ENCODE data around the gene RIPK3.
"Not testable (repeated sequence)": the region's sequence is repeated elsewhere in the genome, so short reads cannot be mapped to it uniquely, and the experiment has no call there.

Gene RIPK3

GRCh38 chr14:24342889-24343288 is 3.1 kb upstream of the RIPK3 start:
- DNase-seq, result no peak

GRCh38 chr14:24340606-24341005 is 815 bp upstream of the RIPK3 start:
- DNase-seq, result no peak

GRCh38 chr14:24338843-24339242 is 948 bp downstream of the RIPK3 start:
- DNase-seq, result no peak

GRCh38 chr14:24337824-24338175 is 2.0 kb downstream of the RIPK3 start:
- no peak for DNase-seq

GRCh38 chr14:24337144-24337823 is 2.5 kb downstream of the RIPK3 start:
- DNase-seq, result no peak

GRCh38 chr14:24335461-24336171 is 4.2 kb downstream of the RIPK3 start:
- peak; percentile 66 for DNase-seq

- no peak for DNase-seq
Measured at GRCh38 chr14:24334431-24335291, 5.1 kb downstream of the RIPK3 start, which contains the start of gene ADCY4. TSS of gene ADCY4 (minus strand) at chr14:24335071. CDS start at chr14:24334652, 419 bp downstream.

- peak; percentile 70 for DNase-seq
Measured at GRCh38 chr14:24332268-24332993, 7.4 kb downstream of the RIPK3 start.

GRCh38 chr14:24331731-24332267 is 8.0 kb downstream of the RIPK3 start:
- no peak for DNase-seq

GRCh38 chr14:24330973-24331674 is 8.7 kb downstream of the RIPK3 start:
- no peak for DNase-seq

GRCh38 chr14:24329736-24330135 is 10.1 kb downstream of the RIPK3 start:
- peak; percentile 44 for DNase-seq

- DNase-seq, result no peak
Measured at GRCh38 chr14:24329073-24329663, 10.6 kb downstream of the RIPK3 start.

GRCh38 chr14:24327914-24328313 is 11.9 kb downstream of the RIPK3 start:
- DNase-seq, result not testable (repeated sequence)

- peak; percentile 56 for DNase-seq
Measured at GRCh38 chr14:24327303-24327702, 12.5 kb downstream of the RIPK3 start.

- DNase-seq, result no peak
Measured at GRCh38 chr14:24325963-24326362, 13.8 kb downstream of the RIPK3 start.

GRCh38 chr14:24325041-24325530 is 14.7 kb downstream of the RIPK3 start:
- DNase-seq, result no peak

- no peak for DNase-seq
Measured at GRCh38 chr14:24324024-24324423, 15.8 kb downstream of the RIPK3 start.

GRCh38 chr14:24323341-24323740 is 16.4 kb downstream of the RIPK3 start:
- DNase-seq, result no peak

- no peak for DNase-seq
Measured at GRCh38 chr14:24322672-24323071, 17.1 kb downstream of the RIPK3 start.

GRCh38 chr14:24321212-24321975 is 18.4 kb downstream of the RIPK3 start:
- DNase-seq, result no peak
